Retinal pigment epithelial cell (primary cell): ENCODE measurements around the gene DNAJC18.

Experiments used
- DNase-seq: peaks from one replicate; pipeline ENCODE4 v3.0.0-alpha.2; 2010; ENCODE audit warnings: low read depth
- H3K4me3 ChIP-seq: 2 replicates; pipeline ENCODE4 v1.5.1; 2011; ENCODE audit warnings: mild to moderate bottlenecking, low read length, control low read depth, moderate library complexity
- CTCF ChIP-seq: conservative IDR thresholded peaks from 2 replicates; pipeline ENCODE4 v1.5.1; 2011; ENCODE audit warnings: low read depth, low read length, control low read depth, inconsistent platforms

The DNAJC18 gene

GRCh38 chr5:139399501-139400121 is 39.7 kb downstream of the DNAJC18 start:
- no peak overlapping the region for H3K4me3 ChIP-seq
- no peak for DNase-seq
- no peak for TF ChIP-seq CTCF

- TF ChIP-seq CTCF: no peak
- no peak overlapping the region for H3K4me3 ChIP-seq
- DNase-seq: no peak
These were observed 41.4 kb downstream of the DNAJC18 start for GRCh38 chr5:139397921-139398320.

- TF ChIP-seq CTCF: no peak
- DNase-seq: no peak
- H3K4me3 ChIP-seq: no peak overlapping the region
These were observed 42.6 kb downstream of the DNAJC18 start for GRCh38 chr5:139396691-139397090.

GRCh38 chr5:139395844-139396640 is 43.3 kb downstream of the DNAJC18 start:
- peak; percentile 12 for TF ChIP-seq CTCF
- H3K4me3 ChIP-seq: no peak overlapping the region
- no peak for DNase-seq

- H3K4me3 ChIP-seq: peak within 1 kb of the TSS; percentile 6
- no peak for TF ChIP-seq CTCF
- DNase-seq: no peak
These were observed 44.4 kb downstream of the DNAJC18 start, which contains the start of gene PROB1 for GRCh38 chr5:139394654-139395566. Gene PROB1, minus strand, starts transcription at chr5:139395104. Its CDS starts 23 bp downstream, at chr5:139395081.

GRCh38 chr5:139394123-139394653 is 45.1 kb downstream of the DNAJC18 start:
- TF ChIP-seq CTCF: peak; percentile 51
- no peak for DNase-seq
- H3K4me3 ChIP-seq: peak overlapping the region; percentile 6
